ENCODE measurements around the gene FGF11. TPM values are rescaled to one million over a fixed set of nuclear protein-coding genes. Genes with fewer than 3 reads are reported as not detected.

Gene FGF11
- total RNA-seq, 1 donor from 2014 or later = 22.4 TPM

DNA sequence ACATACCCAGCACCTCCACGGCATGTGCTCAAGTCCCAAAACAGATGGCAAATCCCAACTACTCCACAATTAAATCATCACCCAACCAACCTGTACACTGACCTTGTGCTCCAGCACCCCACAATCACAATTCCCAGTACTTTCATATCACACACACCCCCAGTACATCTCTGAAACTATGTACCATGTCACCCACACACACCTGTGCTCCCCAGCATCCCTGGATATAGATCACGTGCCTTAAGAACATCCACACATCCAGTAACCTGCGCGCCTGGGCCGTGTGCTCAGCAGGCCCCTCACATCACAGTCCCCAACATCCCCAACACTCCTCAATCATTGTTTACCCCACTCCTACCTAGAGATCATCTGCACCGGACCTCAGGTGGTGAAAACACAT lies 29.6 kb upstream of the FGF11 start:
- Histone ChIP-seq H2AFZ (ENCODE audit: low read depth, low read length) (no peak overlapping the region), H3K4me2 (ENCODE audit: low read length) (no peak overlapping the region), H3K9me3 (ENCODE audit: insufficient read depth, low read depth, low read length) (no peaks in the 10 kb centered on the region), H3K9ac (ENCODE audit: low read length) (no peak overlapping the region), H4K20me1 (ENCODE audit: insufficient read depth, low read length) (peaks cover 20% of the 10 kb centered on the region), H3K4me3 (ENCODE audit: insufficient read depth, low read depth, low read length) (no peak overlapping the region), H3K27me3 (ENCODE audit: insufficient read depth, low read length) (no peaks in the 10 kb centered on the region), H3K27ac (ENCODE audit: low read depth, low read length) (no peak overlapping the region), H3K79me2 (ENCODE audit: insufficient read depth, low read length) (peaks cover 16% of the 10 kb centered on the region), H3K36me3 (ENCODE audit: insufficient read depth, low read length) (peaks cover 3% of the 10 kb centered on the region), H3K4me1 (ENCODE audit: insufficient read depth, low read length) (peaks cover 14% of the 10 kb centered on the region)
- Mint-ChIP-seq H3K4me3 (ENCODE audit: unreplicated experiment) (peak overlapping the region; percentile 36), H3K4me1 (ENCODE audit: low read depth, unreplicated experiment) (peaks cover 11% of the 10 kb centered on the region), H3K9me3 (ENCODE audit: unreplicated experiment) (no peaks in the 10 kb centered on the region), H3K36me3 (ENCODE audit: low read depth, unreplicated experiment) (peaks cover 28% of the 10 kb centered on the region), H3K27me3 (ENCODE audit: low read depth, unreplicated experiment) (no peaks in the 10 kb centered on the region), H3K27ac (ENCODE audit: unreplicated experiment) (no peak overlapping the region)
- no peak for FAIRE-seq
- DNase-seq (ENCODE audit: low read depth) = no peak
- TF ChIP-seq, protein P1, sequence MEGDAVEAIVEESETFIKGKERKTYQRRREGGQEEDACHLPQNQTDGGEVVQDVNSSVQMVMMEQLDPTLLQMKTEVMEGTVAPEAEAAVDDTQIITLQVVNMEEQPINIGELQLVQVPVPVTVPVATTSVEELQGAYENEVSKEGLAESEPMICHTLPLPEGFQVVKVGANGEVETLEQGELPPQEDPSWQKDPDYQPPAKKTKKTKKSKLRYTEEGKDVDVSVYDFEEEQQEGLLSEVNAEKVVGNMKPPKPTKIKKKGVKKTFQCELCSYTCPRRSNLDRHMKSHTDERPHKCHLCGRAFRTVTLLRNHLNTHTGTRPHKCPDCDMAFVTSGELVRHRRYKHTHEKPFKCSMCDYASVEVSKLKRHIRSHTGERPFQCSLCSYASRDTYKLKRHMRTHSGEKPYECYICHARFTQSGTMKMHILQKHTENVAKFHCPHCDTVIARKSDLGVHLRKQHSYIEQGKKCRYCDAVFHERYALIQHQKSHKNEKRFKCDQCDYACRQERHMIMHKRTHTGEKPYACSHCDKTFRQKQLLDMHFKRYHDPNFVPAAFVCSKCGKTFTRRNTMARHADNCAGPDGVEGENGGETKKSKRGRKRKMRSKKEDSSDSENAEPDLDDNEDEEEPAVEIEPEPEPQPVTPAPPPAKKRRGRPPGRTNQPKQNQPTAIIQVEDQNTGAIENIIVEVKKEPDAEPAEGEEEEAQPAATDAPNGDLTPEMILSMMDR (IDR thresholded peaks at IDR 0.05; ENCODE audit: insufficient read depth, low read depth, low read length) = no peak
- no peak for TF ChIP-seq EZH2 (IDR thresholded peaks at IDR 0.05; ENCODE audit: insufficient read depth, low read length)

DNA sequence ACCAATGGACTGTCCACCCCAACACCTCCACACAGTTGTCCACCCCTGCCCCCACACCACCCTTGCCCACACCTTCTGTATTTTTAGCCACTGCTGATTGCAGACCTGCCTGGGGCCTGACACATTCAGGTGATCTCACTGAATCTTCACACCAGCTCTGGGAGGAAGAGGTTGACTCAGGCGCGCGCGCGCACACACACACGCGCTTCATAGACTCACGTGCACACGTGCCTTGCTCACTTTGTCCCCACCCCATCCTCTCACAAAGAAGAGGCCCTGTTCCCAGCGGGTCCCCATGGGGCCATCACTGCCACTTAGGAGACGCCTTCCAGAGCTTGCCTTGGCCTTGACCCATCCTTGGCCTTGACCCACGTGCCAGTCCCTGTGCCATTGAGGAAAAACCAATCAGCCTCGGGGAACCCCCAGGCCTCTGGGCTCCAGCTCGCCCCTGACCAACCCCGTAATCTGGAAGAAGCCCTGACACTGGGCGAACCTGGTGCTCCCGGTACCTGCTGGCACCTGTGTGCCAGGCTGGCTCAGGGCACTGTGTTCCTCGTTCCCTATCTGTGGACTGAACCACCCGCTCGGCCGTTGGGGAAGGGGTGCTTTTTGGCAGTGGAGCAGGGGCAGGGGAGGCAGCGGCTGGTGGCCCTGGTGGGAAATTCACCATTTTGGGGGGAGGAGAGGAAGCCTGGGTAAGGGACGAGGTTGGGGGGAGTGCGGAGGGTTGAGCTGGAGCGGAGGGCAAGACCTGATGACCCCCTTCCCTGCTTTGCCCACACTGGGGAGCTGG lies 28.5 kb upstream of the FGF11 start:
- no peaks in the 10 kb centered on the region for H3K27me3 Mint-ChIP-seq (ENCODE audit: low read depth, unreplicated experiment)
- DNase-seq (ENCODE audit: low read depth) (no peak), FAIRE-seq (no peak)
- peaks cover 10% of the 10 kb centered on the region for H3K4me1 Mint-ChIP-seq (ENCODE audit: low read depth, unreplicated experiment)
- no peaks in the 10 kb centered on the region for H3K9me3 Mint-ChIP-seq (ENCODE audit: unreplicated experiment)
- peaks cover 14% of the 10 kb centered on the region for H3K4me1 ChIP-seq (ENCODE audit: insufficient read depth, low read length)
- no peak overlapping the region for H3K4me2 ChIP-seq (ENCODE audit: low read length)
- peaks cover 3% of the 10 kb centered on the region for H3K36me3 ChIP-seq (ENCODE audit: insufficient read depth, low read length)
- H4K20me1 ChIP-seq (ENCODE audit: insufficient read depth, low read length) = peaks cover 17% of the 10 kb centered on the region
- H3K27me3 ChIP-seq (ENCODE audit: insufficient read depth, low read length) = no peaks in the 10 kb centered on the region
- peaks cover 35% of the 10 kb centered on the region for H3K36me3 Mint-ChIP-seq (ENCODE audit: low read depth, unreplicated experiment)
- H3K4me3 Mint-ChIP-seq (ENCODE audit: unreplicated experiment) = no peak overlapping the region
- H3K79me2 ChIP-seq (ENCODE audit: insufficient read depth, low read length) = peaks cover 8% of the 10 kb centered on the region
- peak overlapping the region; percentile 55 for H3K27ac Mint-ChIP-seq (ENCODE audit: unreplicated experiment)
- H3K9ac ChIP-seq (ENCODE audit: low read length) = no peak overlapping the region
- H3K9me3 ChIP-seq (ENCODE audit: insufficient read depth, low read depth, low read length) = no peaks in the 10 kb centered on the region
- no peak for TF ChIP-seq EZH2 (IDR thresholded peaks at IDR 0.05; ENCODE audit: insufficient read depth, low read length)
- TF ChIP-seq, protein P1 (IDR thresholded peaks at IDR 0.05; ENCODE audit: insufficient read depth, low read depth, low read length) = no peak
- no peak overlapping the region for H3K27ac ChIP-seq (ENCODE audit: low read depth, low read length)
- H2AFZ ChIP-seq (ENCODE audit: low read depth, low read length) = no peak overlapping the region
- H3K4me3 ChIP-seq (ENCODE audit: insufficient read depth, low read depth, low read length) = no peak overlapping the region

DNA sequence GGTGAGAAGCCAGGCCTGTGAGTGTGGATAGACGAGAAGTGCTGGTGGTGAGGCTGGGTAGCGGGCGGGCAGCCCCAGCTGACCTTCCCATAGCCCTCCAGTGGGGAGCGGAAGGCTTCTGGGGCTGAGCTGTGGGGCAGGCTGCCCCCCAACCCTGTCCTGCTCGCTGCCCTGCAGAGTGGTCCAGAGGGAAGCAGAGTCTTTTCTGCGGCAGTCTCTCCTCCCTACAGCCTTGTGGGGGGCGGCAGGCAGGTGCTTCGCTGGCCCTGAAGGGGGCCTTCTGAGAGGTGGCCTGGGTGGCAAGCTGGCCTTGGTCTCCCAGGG lies 27.9 kb upstream of the FGF11 start:
- Histone ChIP-seq H3K9ac (ENCODE audit: low read length) (no peak overlapping the region), H3K4me2 (ENCODE audit: low read length) (no peak overlapping the region), H3K9me3 (ENCODE audit: insufficient read depth, low read depth, low read length) (no peaks in the 10 kb centered on the region), H3K27me3 (ENCODE audit: insufficient read depth, low read length) (no peaks in the 10 kb centered on the region), H3K4me3 (ENCODE audit: insufficient read depth, low read depth, low read length) (no peak overlapping the region), H3K36me3 (ENCODE audit: insufficient read depth, low read length) (peaks cover 3% of the 10 kb centered on the region), H3K79me2 (ENCODE audit: insufficient read depth, low read length) (peaks cover 5% of the 10 kb centered on the region), H4K20me1 (ENCODE audit: insufficient read depth, low read length) (peaks cover 15% of the 10 kb centered on the region), H3K27ac (ENCODE audit: low read depth, low read length) (no peak overlapping the region), H3K4me1 (ENCODE audit: insufficient read depth, low read length) (peaks cover 8% of the 10 kb centered on the region), H2AFZ (ENCODE audit: low read depth, low read length) (no peak overlapping the region)
- TF ChIP-seq, protein P1 (IDR thresholded peaks at IDR 0.05; ENCODE audit: insufficient read depth, low read depth, low read length) = no peak
- Mint-ChIP-seq H3K9me3 (ENCODE audit: unreplicated experiment) (no peaks in the 10 kb centered on the region), H3K27me3 (ENCODE audit: low read depth, unreplicated experiment) (no peaks in the 10 kb centered on the region), H3K27ac (ENCODE audit: unreplicated experiment) (no peak overlapping the region), H3K4me1 (ENCODE audit: low read depth, unreplicated experiment) (peaks cover 8% of the 10 kb centered on the region), H3K4me3 (ENCODE audit: unreplicated experiment) (no peak overlapping the region), H3K36me3 (ENCODE audit: low read depth, unreplicated experiment) (peaks cover 39% of the 10 kb centered on the region)
- FAIRE-seq (no peak), DNase-seq (ENCODE audit: low read depth) (no peak)
